Stimulated activated CD8-positive, alpha-beta memory T cell treated with anti-CD3 and anti-CD28 coated beads, Interleukin-15, amount 100 ng/mL, for 1 hour (primary cell): Measurements from ENCODE around the gene CCNL1.

Experiments used
- DNase-seq: peaks from one replicate; pipeline ENCODE4 v3.0.0-alpha.2; 2020; ENCODE audit warnings: low read depth

The CCNL1 gene

GRCh38 chr3:157122832-157123427 is 37.0 kb downstream of the CCNL1 start:
- no peak for DNase-seq

- DNase-seq = no peak
Observed at GRCh38 chr3:157122116-157122515, 37.8 kb downstream of the CCNL1 start.

GRCh38 chr3:157121522-157121921 is 38.4 kb downstream of the CCNL1 start:
- DNase-seq = no peak

- no peak for DNase-seq
Observed at GRCh38 chr3:157120071-157120892, 39.7 kb downstream of the CCNL1 start.

- no peak for DNase-seq
Observed at GRCh38 chr3:157119369-157119951, 40.5 kb downstream of the CCNL1 start.

- DNase-seq = no peak
Observed at GRCh38 chr3:157117875-157118654, 41.9 kb downstream of the CCNL1 start.

- no peak for DNase-seq
Observed at GRCh38 chr3:157117206-157117605, 42.7 kb downstream of the CCNL1 start.

- no peak for DNase-seq
Observed at GRCh38 chr3:157116017-157116416, 43.9 kb downstream of the CCNL1 start.

- DNase-seq = no peak
Observed at GRCh38 chr3:157115069-157116006, 44.6 kb downstream of the CCNL1 start.

- no peak for DNase-seq
Observed at GRCh38 chr3:157113832-157114505, 46.0 kb downstream of the CCNL1 start.

GRCh38 chr3:157112536-157112935 is 47.4 kb downstream of the CCNL1 start:
- no peak for DNase-seq

- DNase-seq = no peak
Observed at GRCh38 chr3:157111518-157111917, 48.4 kb downstream of the CCNL1 start.

GRCh38 chr3:157110761-157111278 is 49.1 kb downstream of the CCNL1 start:
- DNase-seq = no peak

- no peak for DNase-seq
Observed at GRCh38 chr3:157109267-157110141, 50.4 kb downstream of the CCNL1 start.

GRCh38 chr3:157107644-157108133 is 52.3 kb downstream of the CCNL1 start:
- no peak for DNase-seq

GRCh38 chr3:157107037-157107436 is 52.9 kb downstream of the CCNL1 start:
- no peak for DNase-seq

- no peak for DNase-seq
Observed at GRCh38 chr3:157104928-157105652, 54.9 kb downstream of the CCNL1 start.

GRCh38 chr3:157104521-157104920 is 55.4 kb downstream of the CCNL1 start:
- no peak for DNase-seq

- no peak for DNase-seq
Observed at GRCh38 chr3:157103860-157104259, 56.1 kb downstream of the CCNL1 start.
